ENCODE results near the gene SAG.

The SAG gene

GRCh38 chr2:233380995-233381637, 73.5 kb downstream of the SAG start:
- no peak for DNase-seq

GRCh38 chr2:233381638-233381995, 74.0 kb downstream of the SAG start:
- DNase-seq, result no peak

- DNase-seq, result no peak
Measured at GRCh38 chr2:233384015-233384414, 76.4 kb downstream of the SAG start.

- DNase-seq, result no peak
Measured at GRCh38 chr2:233384811-233385488, 77.3 kb downstream of the SAG start.

GRCh38 chr2:233385489-233386044, 78.0 kb downstream of the SAG start:
- no peak for DNase-seq

- DNase-seq, result no peak
Measured at GRCh38 chr2:233386382-233387041, 78.9 kb downstream of the SAG start.

GRCh38 chr2:233387225-233387624, 79.6 kb downstream of the SAG start:
- DNase-seq, result no peak

GRCh38 chr2:233387667-233388528, 80.3 kb downstream of the SAG start:
- no peak for DNase-seq

- DNase-seq, result no peak
Measured at GRCh38 chr2:233389601-233390125, 82.0 kb downstream of the SAG start.

GRCh38 chr2:233395687-233396086, 88.1 kb downstream of the SAG start:
- no peak for DNase-seq

Measured in T-helper 9 cell (primary cell).